Measurements from ENCODE around the gene HSPA1B.
"Not testable (repeated sequence)": the region's sequence is repeated elsewhere in the genome, so short reads cannot be mapped to it uniquely, and the experiment has no call there.

Gene HSPA1B

GRCh38 chr6:31847276-31847978 lies 19.9 kb downstream of the HSPA1B start:
- no peak for DNase-seq (ENCODE audit: low read depth in 1 of 2, low spot score in 1 of 2)
- TF ChIP-seq POLR2AphosphoS5 (IDR thresholded peaks at IDR 0.05; ENCODE audit: low read depth) (no peak), SPI1 (IDR thresholded peaks at IDR 0.05; ENCODE audit: borderline replicate concordance, low read depth) (no peak), REST (IDR thresholded peaks at IDR 0.05; ENCODE audit: insufficient replicate concordance, low read depth) (no peak), CTCF (IDR thresholded peaks at IDR 0.05; ENCODE audit: insufficient read depth, low read length) (no peak), GABPA (IDR thresholded peaks at IDR 0.05; ENCODE audit: low read depth) (no peak)
- Histone ChIP-seq H3K27ac (replicated peaks) (no peak overlapping the region), H3K4me3 (replicated peaks; ENCODE audit: insufficient read depth, low read length) (no peak overlapping the region), H3K27me3 (ENCODE audit: insufficient read depth, poor library complexity, severe bottlenecking) (no peaks in the 10 kb centered on the region)

- no peak overlapping the region for H3K27ac ChIP-seq (replicated peaks)
- no peaks in the 10 kb centered on the region for H3K27me3 ChIP-seq (ENCODE audit: insufficient read depth, poor library complexity, severe bottlenecking)
- no peak overlapping the region for H3K4me3 ChIP-seq (replicated peaks; ENCODE audit: insufficient read depth, low read length)
- no peak for DNase-seq (ENCODE audit: low read depth in 1 of 2, low spot score in 1 of 2)
- no peak for TF ChIP-seq CTCF (IDR thresholded peaks at IDR 0.05; ENCODE audit: insufficient read depth, low read length)
- TF ChIP-seq POLR2AphosphoS5 (IDR thresholded peaks at IDR 0.05; ENCODE audit: low read depth): no peak
- no peak for TF ChIP-seq SPI1 (IDR thresholded peaks at IDR 0.05; ENCODE audit: borderline replicate concordance, low read depth)
- TF ChIP-seq REST (IDR thresholded peaks at IDR 0.05; ENCODE audit: insufficient replicate concordance, low read depth): no peak
- no peak for TF ChIP-seq GABPA (IDR thresholded peaks at IDR 0.05; ENCODE audit: low read depth)
Measured at GRCh38 chr6:31850765-31851484, 23.4 kb downstream of the HSPA1B start.

GRCh38 chr6:31851485-31851832 lies 23.9 kb downstream of the HSPA1B start:
- Histone ChIP-seq H3K4me3 (replicated peaks; ENCODE audit: insufficient read depth, low read length) (no peak overlapping the region), H3K27me3 (ENCODE audit: insufficient read depth, poor library complexity, severe bottlenecking) (no peaks in the 10 kb centered on the region), H3K27ac (replicated peaks) (no peak overlapping the region)
- DNase-seq (ENCODE audit: low read depth in 1 of 2, low spot score in 1 of 2): no peak
- TF ChIP-seq GABPA (IDR thresholded peaks at IDR 0.05; ENCODE audit: low read depth) (no peak), CTCF (IDR thresholded peaks at IDR 0.05; ENCODE audit: insufficient read depth, low read length) (no peak), POLR2AphosphoS5 (IDR thresholded peaks at IDR 0.05; ENCODE audit: low read depth) (no peak), REST (IDR thresholded peaks at IDR 0.05; ENCODE audit: insufficient replicate concordance, low read depth) (no peak), SPI1 (IDR thresholded peaks at IDR 0.05; ENCODE audit: borderline replicate concordance, low read depth) (no peak)

- not testable (repeated sequence) for DNase-seq (ENCODE audit: low read depth in 1 of 2, low spot score in 1 of 2); H3K4me3 ChIP-seq (replicated peaks; ENCODE audit: insufficient read depth, low read length); H3K27me3 ChIP-seq (ENCODE audit: insufficient read depth, poor library complexity, severe bottlenecking); H3K27ac ChIP-seq (replicated peaks)
Measured at GRCh38 chr6:31851980-31852718, 24.6 kb downstream of the HSPA1B start.

GRCh38 chr6:31857774-31858173 lies 30.2 kb downstream of the HSPA1B start:
- DNase-seq (ENCODE audit: low read depth in 1 of 2, low spot score in 1 of 2); H3K27me3 ChIP-seq (ENCODE audit: insufficient read depth, poor library complexity, severe bottlenecking); H3K27ac ChIP-seq (replicated peaks); H3K4me3 ChIP-seq (replicated peaks; ENCODE audit: insufficient read depth, low read length): not testable (repeated sequence)
